ENCODE results near the gene IL1RAPL1.

DNA sequence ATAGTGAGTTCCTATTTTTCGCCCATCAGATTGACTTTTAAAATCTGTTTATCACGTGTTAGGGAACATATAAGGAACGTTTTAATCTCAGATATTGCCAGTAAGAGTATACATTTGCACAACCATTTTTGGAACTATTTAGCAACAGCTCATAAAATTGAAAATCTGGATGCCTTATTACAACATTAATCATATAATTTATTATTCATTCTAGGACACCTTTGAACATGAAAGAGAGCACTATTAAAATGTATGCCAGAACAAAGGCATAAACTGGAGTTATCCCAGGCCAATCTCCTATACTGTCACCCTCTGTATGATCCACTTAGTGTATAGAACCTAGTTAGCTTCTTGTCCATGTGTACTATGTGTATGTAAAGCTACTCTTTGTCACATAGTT is 1049.1 kb downstream of the IL1RAPL1 start:
- TF ChIP-seq, protein P1, sequence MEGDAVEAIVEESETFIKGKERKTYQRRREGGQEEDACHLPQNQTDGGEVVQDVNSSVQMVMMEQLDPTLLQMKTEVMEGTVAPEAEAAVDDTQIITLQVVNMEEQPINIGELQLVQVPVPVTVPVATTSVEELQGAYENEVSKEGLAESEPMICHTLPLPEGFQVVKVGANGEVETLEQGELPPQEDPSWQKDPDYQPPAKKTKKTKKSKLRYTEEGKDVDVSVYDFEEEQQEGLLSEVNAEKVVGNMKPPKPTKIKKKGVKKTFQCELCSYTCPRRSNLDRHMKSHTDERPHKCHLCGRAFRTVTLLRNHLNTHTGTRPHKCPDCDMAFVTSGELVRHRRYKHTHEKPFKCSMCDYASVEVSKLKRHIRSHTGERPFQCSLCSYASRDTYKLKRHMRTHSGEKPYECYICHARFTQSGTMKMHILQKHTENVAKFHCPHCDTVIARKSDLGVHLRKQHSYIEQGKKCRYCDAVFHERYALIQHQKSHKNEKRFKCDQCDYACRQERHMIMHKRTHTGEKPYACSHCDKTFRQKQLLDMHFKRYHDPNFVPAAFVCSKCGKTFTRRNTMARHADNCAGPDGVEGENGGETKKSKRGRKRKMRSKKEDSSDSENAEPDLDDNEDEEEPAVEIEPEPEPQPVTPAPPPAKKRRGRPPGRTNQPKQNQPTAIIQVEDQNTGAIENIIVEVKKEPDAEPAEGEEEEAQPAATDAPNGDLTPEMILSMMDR (conservative IDR thresholded peaks at IDR 0.05 in 1 of 2, IDR thresholded peaks at IDR 0.05 in 1 of 2; ENCODE audit: low read depth in 1 of 2, low read length in 2 of 2) = no peak
- no peak for TF ChIP-seq EZH2 (IDR thresholded peaks at IDR 0.05; ENCODE audit: low read length, missing control alignments)

Data from fibroblast of lung (primary cell).